NCI-H82 treated with DMSO at 0.1 percent for 48 hours (cell line): ENCODE data around the gene CHTF8.

Experiments used
- DNase-seq: peaks from one replicate; lab custom pipeline; 2025; ENCODE audit not compliant: unreplicated experiment; lab: John Stamatoyannopoulos, UW

The CHTF8 gene

DNA sequence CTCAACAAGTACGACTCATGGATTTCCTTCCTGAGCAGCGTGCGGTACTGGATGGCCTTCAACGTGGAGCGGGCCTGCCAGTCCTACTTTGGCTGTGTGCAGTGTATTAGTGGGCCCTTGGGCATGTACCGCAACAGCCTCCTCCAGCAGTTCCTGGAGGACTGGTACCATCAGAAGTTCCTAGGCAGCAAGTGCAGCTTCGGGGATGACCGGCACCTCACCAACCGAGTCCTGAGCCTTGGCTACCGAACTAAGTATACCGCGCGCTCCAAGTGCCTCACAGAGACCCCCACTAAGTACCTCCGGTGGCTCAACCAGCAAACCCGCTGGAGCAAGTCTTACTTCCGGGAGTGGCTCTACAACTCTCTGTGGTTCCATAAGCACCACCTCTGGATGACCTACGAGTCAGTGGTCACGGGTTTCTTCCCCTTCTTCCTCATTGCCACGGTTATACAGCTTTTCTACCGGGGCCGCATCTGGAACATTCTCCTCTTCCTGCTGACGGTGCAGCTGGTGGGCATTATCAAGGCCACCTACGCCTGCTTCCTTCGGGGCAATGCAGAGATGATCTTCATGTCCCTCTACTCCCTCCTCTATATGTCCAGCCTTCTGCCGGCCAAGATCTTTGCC, 17.9 kb downstream of the CHTF8 start:
- no peak for DNase-seq

DNA sequence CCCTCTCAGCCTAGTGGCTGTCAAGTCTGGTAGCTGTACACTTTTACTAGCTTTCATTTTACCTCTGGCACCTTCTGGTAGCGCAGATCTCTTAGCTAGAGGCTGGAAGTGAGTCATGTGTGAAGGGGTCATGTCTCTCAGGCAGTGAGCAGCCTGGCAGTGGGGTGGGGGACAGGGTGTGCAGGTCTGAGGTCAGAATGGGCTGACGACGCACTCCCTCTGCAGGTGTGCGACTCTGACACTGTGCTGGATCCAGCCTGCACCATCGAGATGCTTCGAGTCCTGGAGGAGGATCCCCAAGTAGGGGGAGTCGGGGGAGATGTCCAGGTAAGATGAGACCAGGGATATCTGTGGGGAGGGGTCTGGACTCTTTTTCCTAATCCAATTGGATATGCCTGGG, 19.2 kb downstream of the CHTF8 start:
- DNase-seq = no peak

DNA sequence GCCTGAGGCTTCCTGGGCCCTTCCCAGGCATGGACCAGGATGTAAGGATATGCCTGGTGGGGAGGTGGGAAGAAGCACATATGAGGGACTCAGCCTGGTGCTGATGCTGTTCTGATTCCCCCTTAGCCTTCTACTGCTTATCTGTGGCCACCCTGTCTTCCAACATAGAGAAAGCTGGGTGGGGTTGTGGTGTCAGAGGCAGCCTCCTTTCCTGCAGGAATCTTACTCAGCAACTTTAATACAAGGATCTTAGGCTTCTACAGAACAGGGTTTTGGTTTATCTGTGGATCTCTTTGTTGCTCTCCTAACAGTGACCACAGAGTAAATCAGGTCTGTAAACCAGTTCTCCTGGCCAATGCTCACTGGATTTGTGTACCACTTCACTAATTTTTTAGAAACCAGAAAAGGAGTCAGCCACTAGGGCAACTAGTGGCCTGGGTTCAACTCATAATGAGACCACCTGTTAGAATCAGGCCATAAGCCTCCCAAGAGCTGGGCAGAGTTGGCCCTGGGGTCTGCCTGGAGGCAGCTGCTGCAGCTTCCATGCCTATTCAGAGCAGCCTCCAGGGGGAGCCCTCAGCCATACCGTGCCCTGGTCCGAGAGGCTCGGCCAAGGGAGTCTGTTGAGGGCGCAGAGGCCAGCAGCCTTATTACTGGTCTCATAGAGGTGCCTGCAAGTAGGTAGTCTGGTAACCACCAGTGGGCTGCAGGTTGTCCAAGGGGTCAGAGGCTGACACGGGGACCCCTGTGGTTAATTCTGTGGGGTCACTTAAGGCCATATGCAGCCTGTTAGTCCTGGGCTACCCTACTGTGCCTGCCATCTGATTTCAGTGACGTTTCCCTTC, 19.9 kb downstream of the CHTF8 start:
- DNase-seq = peak; percentile 11

DNA sequence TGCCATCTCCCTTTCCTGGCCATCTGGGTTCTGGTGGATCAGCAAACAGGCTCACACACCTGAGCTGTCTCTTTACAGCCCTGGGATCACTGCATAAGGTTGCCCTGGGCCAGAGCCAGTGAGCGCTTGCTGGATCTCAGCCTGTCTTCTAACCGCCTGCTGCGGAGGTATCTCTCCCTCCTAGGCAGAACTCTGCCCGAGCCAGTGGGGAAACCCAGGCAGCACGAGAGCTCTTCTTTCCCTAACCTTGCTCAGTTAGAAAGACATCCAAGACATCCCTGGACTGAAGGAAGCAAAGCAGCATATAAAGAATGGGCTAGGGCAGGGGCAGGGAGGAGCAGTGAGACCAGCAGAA, 20.5 kb downstream of the CHTF8 start:
- no peak for DNase-seq

DNA sequence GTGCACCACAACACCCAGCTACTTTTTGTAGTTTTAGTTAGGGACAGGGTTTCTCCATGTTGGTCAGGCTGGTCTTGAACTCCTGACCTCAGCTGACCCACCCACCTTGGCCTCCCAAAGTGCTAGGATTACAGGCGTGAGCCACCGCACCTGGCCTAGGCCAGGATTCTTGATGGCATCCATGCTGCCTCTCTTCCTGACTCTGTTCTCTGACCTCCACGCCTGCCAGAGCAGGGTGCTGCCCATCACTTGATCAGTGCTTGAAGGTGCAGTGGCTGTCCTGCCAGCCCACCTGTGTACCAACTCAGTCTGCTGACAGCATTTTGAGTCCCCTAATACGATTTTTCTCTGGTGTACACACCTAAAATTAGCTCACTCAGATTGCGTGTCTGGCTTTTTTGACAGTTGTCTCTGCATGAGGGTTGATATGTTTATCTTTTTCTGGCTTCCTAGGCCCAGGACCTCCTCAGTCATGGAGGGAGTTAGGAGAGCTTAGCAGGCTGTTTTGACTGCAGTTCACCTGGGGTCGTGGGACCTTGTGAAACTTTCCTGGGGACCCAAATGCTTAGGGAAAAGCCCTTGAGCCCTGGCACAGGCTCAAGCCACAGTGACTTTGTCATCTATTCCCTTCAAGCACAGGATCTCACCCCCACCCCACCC, 21.0 kb downstream of the CHTF8 start:
- no peak for DNase-seq

DNA sequence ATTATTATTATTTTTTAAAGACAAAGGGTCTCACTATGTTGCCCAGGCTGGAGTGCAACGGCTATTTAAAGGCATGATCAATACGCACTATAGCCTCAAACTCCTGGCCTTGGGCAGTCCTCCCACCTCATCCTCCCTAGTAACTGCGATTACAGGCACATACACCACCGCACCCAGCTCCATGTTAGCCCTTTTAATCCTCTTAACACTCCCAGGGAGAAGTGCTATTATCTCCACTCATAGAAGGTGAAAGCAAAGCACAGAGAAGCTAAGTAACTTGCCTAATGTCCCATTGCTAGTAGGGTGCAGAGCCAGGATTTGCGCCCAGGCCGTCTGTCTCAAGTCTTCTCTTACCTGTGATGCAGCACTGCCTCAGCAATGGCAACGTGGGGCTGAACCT, 22.0 kb downstream of the CHTF8 start:
- DNase-seq = peak; percentile 54

DNA sequence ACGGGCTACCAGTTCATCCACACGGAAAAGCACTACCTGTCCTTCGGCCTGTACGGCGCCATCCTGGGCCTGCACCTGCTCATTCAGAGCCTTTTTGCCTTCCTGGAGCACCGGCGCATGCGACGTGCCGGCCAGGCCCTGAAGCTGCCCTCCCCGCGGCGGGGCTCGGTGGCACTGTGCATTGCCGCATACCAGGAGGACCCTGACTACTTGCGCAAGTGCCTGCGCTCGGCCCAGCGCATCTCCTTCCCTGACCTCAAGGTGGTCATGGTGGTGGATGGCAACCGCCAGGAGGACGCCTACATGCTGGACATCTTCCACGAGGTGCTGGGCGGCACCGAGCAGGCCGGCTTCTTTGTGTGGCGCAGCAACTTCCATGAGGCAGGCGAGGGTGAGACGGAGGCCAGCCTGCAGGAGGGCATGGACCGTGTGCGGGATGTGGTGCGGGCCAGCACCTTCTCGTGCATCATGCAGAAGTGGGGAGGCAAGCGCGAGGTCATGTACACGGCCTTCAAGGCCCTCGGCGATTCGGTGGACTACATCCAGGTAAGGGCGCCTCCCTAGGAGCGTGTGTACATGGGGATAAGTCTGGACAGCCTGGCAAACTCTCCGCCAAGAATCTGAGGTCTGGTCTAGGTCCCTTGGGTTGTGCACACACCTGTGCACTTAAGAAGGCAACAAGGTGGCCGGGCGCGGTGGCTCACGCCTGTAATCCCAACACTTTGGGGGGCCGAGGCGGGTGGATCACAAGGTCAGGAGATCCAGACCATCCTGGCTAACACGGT, 22.7 kb downstream of the CHTF8 start:
- no peak for DNase-seq

DNA sequence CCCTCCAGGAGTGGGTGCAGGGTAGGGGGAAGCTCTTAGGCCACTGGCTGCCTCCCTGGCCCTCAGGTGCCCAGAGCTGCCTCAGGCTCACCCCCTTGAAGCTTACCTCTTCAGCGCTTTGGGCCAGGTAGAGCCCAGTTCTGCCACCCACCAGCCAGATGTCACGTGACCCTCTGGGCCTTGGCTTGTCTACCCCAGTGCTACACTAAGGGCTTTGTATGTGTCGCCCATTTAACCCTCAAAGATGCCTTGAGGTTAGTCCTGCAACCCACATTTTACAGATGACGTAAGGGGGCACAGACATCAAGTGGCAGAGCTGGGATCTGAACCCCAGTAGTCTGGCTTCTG, 23.5 kb downstream of the CHTF8 start:
- no peak for DNase-seq

DNA sequence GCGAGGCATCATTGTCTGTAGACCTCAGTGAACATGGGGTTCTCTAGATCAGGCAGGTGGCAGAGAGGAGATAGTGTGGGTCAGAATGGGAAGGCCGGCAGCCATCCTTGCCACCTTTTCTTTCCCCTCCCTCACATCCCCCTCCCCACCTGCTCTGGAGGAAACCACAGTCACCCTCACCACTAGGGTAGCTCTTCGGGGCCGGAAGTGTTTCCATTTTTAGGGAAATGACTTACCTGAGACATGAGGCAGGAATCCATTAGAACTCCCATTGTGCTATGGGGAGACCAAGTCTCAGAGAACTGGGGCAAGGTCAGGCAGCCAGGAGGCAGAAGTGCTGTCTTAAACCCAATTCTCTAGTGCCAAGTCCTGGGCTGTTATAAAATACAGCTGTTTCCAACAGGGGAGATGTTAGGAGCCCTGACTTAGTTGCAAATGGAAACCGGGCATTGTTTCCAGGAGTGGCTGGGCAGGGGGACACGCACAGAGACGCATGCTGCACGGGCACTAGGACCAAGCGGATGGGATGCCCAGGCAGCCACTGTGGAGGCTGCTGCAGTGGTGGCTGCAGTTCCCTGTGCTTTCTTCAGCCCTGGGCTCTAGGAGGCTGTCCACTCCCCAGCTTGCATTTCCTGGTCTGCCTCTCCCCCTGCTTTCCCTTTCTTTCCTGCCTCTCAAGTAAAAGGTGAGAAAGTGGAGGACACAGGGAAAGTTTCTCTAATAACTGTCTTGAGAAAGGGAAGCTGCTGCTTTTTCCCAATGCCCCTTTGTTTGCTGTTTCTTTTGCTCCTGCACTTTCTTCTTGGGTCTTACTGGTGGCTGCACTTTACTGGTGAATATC, 24.1 kb downstream of the CHTF8 start:
- no peak for DNase-seq

DNA sequence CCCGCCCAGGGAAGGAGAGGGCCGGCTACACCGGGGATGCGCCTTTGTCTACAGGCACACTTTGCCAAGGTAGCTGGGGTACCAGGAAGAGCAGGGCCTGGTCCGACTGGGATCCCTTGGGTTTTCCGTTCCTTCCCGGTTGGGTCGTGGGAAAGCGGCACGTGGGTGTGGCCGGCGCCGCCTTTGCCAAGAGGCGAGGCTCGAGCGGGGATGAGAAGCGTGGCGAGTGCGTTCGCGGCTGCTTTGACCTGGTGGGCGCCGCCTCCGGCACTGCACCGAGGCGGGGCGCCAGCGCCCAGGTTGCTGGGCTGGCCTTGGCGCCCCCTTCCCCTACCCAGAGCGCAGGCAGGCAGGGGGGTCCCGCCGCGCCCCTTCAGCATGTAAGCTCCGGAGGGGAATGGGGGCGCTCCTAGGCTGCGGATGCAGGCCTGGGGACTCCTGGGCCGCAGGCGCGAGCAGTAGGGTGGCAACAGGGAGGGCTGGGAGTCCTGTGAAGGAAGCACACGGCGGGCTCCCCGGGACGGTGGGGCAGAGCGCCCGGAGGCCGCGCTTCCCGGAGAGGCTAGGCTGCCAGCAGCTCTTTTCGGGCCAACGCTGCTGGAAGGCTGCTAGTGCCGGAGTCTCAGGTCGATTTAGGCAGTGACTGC, 24.9 kb downstream of the CHTF8 start:
- DNase-seq = no peak

DNA sequence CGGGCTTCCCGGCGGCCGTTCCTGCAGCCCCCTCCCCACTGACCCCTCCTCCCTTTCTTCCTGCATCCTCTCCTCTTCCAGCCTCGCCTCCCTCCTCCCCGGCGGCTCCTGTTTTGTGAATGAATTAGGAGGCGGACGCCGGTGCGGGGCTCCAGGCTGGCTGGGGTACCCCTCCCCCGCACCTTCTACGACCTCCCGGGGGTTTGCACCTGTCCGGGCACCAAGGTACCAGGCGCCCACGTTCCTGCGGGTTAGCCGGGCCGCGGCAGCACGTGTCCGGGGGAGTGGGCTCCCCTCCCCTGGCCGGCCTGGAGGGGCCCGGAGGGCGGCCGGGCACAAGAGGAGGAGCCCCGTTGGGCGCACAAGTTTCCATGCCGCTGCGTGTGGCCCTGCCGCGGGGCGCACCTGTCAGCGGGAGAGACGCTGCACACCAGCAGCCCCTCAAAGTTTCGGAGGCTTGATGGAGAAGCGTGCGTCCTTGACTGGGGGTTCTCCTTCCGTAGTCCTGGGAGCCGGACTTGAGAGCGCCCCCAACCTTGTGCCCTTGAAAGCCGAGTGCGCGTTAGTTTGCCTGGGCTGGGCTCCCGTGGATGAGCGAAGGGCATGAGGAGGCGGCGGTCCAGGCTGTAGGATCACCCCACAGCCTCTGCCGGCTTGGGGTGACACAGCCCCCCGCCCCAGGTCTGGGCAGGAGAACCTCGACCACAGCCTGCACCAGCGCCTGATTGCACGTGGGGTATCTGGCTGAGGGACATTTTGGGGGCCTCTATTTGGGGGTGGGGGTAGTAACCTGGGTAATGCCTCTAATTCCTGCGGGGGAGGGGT, 25.7 kb downstream of the CHTF8 start:
- no peak for DNase-seq

DNA sequence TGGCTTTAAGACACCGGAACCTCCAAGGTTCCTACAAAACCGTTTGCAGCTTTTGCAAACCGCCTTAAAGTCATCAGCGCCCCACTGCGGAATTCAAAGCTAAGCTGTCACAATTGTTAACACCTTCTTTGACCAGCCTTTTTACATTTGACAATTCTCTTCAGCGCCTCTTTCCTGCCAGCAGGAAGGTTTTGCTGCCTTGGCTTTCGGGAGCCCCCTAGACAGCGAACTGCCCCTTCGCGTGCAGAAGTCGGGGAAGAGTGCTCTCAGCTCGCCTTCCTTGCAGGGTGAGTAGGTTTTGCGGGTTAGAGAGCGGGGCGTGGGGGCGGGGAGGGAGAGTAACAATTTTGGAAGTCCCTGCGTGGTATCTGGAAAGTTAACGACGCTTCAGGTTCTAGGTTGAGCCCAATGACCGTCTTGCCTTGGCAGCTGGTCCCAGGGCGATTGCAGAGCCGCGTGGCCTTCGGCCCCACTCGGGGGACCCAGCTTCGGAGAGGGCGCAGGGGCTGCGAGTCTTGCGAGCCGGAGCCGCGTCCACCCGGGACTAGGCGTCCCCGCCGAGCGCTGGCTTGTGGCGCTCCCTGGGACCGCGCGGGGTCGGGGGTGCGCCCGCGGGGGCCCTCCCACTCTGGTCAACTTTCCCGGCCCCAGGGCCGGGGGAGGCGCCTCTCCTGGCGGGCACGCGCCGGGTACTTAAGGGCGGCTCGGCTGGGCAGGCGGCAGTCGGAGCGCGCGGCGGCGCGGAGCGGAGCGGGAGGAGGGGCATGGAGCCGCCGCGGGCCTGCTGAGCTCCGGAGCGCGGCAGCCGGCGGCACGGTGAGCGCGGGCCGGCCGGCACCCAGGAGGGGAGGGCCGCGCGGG, 26.7 kb downstream of the CHTF8 start, which contains the start of gene HAS3:
TSS of gene HAS3 (plus strand) at position 153 of the 861 bp plus-strand sequence. CDS start 3,743 bp downstream, outside the sequence.
- DNase-seq = no peak

DNA sequence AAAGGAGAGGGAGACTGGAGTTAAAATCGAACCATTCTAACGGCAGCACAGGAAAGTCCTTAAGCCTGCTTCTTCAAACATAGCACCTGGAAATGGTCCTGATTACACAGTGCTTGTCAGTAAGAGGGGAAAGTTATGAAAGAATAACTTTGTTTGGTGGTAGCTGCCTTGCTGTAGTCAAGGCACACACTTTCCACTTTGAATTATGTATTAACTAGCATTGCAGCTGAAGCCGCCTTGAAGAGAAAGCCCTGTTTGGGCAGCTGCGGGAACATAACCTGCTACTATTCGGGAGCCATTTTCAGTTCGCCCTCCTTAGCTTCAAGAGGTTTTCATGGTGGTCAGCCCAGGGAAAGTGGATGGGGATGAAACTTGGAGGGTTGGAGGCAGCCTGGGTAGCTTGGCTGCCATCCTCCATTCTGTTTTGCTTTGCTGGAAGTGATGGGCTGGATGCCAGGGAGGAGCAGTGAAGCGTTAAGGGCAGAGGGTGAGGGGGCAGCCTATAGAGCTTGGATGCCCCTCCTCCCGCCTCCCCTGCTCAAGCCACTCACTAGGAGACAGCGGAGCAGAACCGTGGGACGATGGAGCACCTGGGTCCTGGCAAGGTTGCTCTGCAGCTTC, 32.2 kb downstream of the CHTF8 start:
- no peak for DNase-seq

DNA sequence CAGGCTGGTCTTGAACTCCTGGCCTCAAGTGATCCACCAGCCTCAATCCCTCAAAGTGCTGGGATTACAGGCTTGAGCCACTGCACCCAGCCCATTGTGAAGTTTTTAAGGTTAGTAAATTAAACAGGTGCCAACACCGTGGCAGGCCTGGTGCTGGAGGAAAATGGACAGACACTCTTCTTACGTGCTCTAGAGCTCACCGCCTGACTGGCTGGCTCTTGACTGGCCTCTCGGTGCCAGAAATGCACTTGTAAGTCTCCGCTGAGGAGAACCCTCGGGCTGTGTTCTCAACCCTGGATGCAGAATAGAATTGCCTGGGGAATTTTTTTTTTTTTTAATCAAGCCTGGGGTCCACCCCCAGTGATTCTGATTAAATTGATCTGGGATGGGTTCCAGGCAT, 37.2 kb downstream of the CHTF8 start:
- no peak for DNase-seq

DNA sequence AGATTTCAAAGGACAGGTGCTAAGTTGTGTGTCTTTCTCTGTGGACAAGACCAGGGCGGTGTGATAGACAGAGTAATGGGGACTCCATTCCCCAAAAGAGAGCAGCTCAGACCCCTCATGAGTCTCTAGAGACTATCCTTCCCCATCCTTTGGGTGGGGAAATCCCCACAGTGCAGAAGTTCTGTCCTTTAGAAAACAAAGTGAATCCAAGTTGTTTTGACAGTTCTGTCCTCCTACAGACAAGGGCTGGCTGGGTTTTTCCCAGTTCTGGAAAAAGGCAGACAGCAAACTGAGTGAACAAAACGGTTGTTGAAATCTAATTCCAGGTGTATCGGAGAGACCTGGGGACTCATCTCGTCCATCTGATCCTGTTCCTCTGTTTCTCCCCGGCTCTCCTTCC, 37.9 kb downstream of the CHTF8 start:
- no peak for DNase-seq

DNA sequence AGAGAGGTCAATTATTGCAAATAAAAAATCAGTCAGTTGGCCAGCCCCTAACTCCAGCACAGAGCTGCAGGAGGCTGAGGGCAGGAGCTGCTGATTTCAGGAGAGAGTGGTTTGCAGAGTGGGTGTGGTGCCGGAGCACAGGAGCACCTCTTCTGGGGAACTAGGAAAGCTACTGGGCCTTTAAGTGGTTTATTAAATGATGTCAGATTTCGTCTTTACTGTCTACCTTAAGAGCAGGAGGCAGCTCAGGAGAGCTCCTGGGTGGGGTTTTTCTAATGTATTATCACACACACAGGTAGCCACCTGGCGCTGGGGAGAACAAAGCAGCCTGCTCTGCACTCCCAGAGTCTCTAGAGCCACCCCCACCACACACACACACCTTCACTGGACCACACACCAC, 38.4 kb downstream of the CHTF8 start:
- no peak for DNase-seq

DNA sequence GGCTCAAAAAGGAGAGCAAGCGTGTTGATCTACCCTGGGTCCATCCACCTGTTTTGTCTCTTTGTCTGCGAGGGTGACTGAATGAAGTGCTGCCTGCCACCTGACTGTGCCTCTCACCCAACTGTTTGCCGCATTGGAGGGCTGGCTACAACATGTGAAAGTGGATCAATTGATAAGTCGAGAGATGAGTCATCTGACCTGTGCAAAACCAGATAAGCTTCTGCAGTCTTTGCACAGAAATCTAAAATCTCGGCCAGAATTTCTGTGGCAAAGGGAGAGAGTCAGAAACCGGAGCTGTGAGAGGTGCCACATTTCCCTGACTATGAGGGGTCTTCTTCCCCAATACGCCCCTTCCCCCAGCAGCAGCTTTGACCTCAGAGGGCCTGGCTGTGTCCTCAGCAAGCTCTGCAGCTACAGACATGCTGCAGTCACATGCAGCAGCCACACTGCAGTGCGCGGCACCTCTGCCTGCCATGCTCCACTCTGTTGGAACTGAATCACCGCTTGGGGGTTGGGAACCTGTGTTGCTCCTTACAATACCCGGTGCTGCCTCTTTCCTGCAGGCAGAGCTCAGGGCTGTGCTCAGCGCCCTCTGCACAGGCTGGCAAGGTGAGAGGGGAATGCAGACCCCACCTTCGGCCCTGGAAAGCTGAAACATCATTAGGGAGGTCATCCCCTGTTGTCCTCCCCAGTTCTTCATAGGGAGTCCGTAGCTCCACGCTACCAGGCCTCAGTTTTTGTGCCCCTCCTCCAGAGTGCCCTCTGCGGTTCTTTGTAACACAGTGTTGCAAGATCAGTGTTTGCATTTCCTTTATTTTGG, 43.1 kb downstream of the CHTF8 start:
- no peak for DNase-seq
